ENCODE results near the gene SND1.

Gene SND1

GRCh38 chr7:127912901-127913300 is 260.9 kb downstream of the SND1 start:
- H3K9me3 ChIP-seq (ENCODE audit: severe bottlenecking): no peaks in the 10 kb centered on the region
- H3K27me3 ChIP-seq (ENCODE audit: insufficient read depth, low read depth, severe bottlenecking): no peaks in the 10 kb centered on the region
- no peak overlapping the region for H3K27ac ChIP-seq
- TF ChIP-seq CTCF (IDR thresholded peaks at IDR 0.05; ENCODE audit: low read depth, low read length): no peak
- H3K36me3 ChIP-seq: no peaks in the 10 kb centered on the region; the same call in 1 of the 2 replicates
- no peak for DNase-seq
- H3K4me3 ChIP-seq (ENCODE audit: low read depth, low read length): no peak overlapping the region

GRCh38 chr7:127913686-127914085 is 261.7 kb downstream of the SND1 start:
- no peak for TF ChIP-seq CTCF (IDR thresholded peaks at IDR 0.05; ENCODE audit: low read depth, low read length)
- H3K27ac ChIP-seq: no peak overlapping the region
- no peak for DNase-seq

GRCh38 chr7:127914693-127915092 is 262.7 kb downstream of the SND1 start:
- no peak for TF ChIP-seq CTCF (IDR thresholded peaks at IDR 0.05; ENCODE audit: low read depth, low read length)

More at GRCh38 chr7:127913686-127914085, 261.7 kb downstream of the SND1 start:
- Histone ChIP-seq H3K36me3 (no peaks in the 10 kb centered on the region; the same call in 1 of the 2 replicates), H3K9me3 (ENCODE audit: severe bottlenecking) (no peaks in the 10 kb centered on the region), H3K27me3 (ENCODE audit: insufficient read depth, low read depth, severe bottlenecking) (no peaks in the 10 kb centered on the region), H3K4me3 (ENCODE audit: low read depth, low read length) (no peak overlapping the region)

GRCh38 chr7:127916735-127917134 is 264.7 kb downstream of the SND1 start:
- TF ChIP-seq CTCF (IDR thresholded peaks at IDR 0.05; ENCODE audit: low read depth, low read length): no peak
- DNase-seq: no peak
- H3K27me3 ChIP-seq (ENCODE audit: insufficient read depth, low read depth, severe bottlenecking): no peaks in the 10 kb centered on the region
- no peaks in the 10 kb centered on the region for H3K9me3 ChIP-seq (ENCODE audit: severe bottlenecking)
- no peak overlapping the region for H3K27ac ChIP-seq
- H3K36me3 ChIP-seq: no peaks in the 10 kb centered on the region
- H3K4me3 ChIP-seq (ENCODE audit: low read depth, low read length): no peak overlapping the region

More at GRCh38 chr7:127914693-127915092, 262.7 kb downstream of the SND1 start:
- Histone ChIP-seq H3K27ac (no peak overlapping the region), H3K9me3 (ENCODE audit: severe bottlenecking) (no peaks in the 10 kb centered on the region), H3K4me3 (ENCODE audit: low read depth, low read length) (no peak overlapping the region), H3K27me3 (ENCODE audit: insufficient read depth, low read depth, severe bottlenecking) (no peaks in the 10 kb centered on the region), H3K36me3 (no peaks in the 10 kb centered on the region; the same call in 1 of the 2 replicates)
- DNase-seq: no peak

GRCh38 chr7:127918130-127918529 is 266.1 kb downstream of the SND1 start:
- Histone ChIP-seq H3K27ac (no peak overlapping the region), H3K9me3 (ENCODE audit: severe bottlenecking) (no peaks in the 10 kb centered on the region), H3K4me3 (ENCODE audit: low read depth, low read length) (no peak overlapping the region), H3K36me3 (no peaks in the 10 kb centered on the region), H3K27me3 (ENCODE audit: insufficient read depth, low read depth, severe bottlenecking) (no peaks in the 10 kb centered on the region)
- DNase-seq: no peak
- no peak for TF ChIP-seq CTCF (IDR thresholded peaks at IDR 0.05; ENCODE audit: low read depth, low read length)

- DNase-seq: no peak
- no peaks in the 10 kb centered on the region for H3K9me3 ChIP-seq (ENCODE audit: severe bottlenecking)
- no peak overlapping the region for H3K27ac ChIP-seq
- H3K27me3 ChIP-seq (ENCODE audit: insufficient read depth, low read depth, severe bottlenecking): no peaks in the 10 kb centered on the region
- no peak for TF ChIP-seq CTCF (IDR thresholded peaks at IDR 0.05; ENCODE audit: low read depth, low read length)
- no peak overlapping the region for H3K4me3 ChIP-seq (ENCODE audit: low read depth, low read length)
- no peaks in the 10 kb centered on the region for H3K36me3 ChIP-seq
Observed at GRCh38 chr7:127920787-127921438, 268.9 kb downstream of the SND1 start.
